Activated naive CD8-positive, alpha-beta T cell (primary cell): Measurements from ENCODE around the gene MGAT5.
A peak's percentile ranks its signal among the peaks of the same experiment; 100 is the strongest.
"Not testable (repeated sequence)": the region's sequence is repeated elsewhere in the genome, so short reads cannot be mapped to it uniquely, and the experiment has no call there.

Experiments
- H3K27ac Mint-ChIP-seq: one replicate; pipeline ENCODE4 v1.8.0; 2021; ENCODE audit warnings: mixed read lengths
- H3K27me3 Mint-ChIP-seq: one replicate; pipeline ENCODE4 v1.8.0; 2021; ENCODE audit warnings: mixed read lengths
- H3K36me3 Mint-ChIP-seq: one replicate; pipeline ENCODE4 v1.8.0; 2021; ENCODE audit warnings: mixed read lengths
- H3K4me1 Mint-ChIP-seq: one replicate; pipeline ENCODE4 v1.8.0; 2021; ENCODE audit warnings: low read depth, mixed read lengths
- H3K4me3 Mint-ChIP-seq: one replicate; pipeline ENCODE4 v1.8.0; 2021; ENCODE audit warnings: mild to moderate bottlenecking, mixed read lengths
- H3K9me3 Mint-ChIP-seq: one replicate; pipeline ENCODE4 v1.8.0; 2021; ENCODE audit warnings: low read depth, mixed read lengths

MGAT5 gene

DNA sequence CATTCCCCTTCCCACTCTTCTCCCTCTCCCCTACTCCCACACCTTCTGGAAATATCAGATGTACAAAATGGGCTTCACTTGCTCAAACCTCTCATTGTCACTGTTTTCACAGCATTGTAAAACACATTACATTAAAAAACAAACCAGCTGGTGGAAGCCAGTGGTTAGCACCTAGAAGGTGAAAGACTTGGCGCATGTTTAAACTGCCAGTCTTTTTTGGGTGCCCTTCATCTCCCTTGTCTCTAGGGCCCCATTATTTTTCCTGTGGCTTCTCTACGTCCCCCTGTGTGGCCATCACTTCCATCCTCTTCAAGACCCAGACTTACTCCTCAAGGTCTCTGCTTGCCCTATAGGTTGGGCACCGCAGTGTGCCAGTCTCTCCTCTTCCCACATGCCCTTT lies 34.9 kb downstream of the MGAT5 start:
- peaks cover 25% of the 10 kb centered on the region for H3K4me1 Mint-ChIP-seq
- peaks cover 5% of the 10 kb centered on the region for H3K36me3 Mint-ChIP-seq
- H3K27me3 Mint-ChIP-seq, result no peaks in the 10 kb centered on the region
- H3K4me3 Mint-ChIP-seq, result no peak overlapping the region
- no peak overlapping the region for H3K27ac Mint-ChIP-seq
- no peaks in the 10 kb centered on the region for H3K9me3 Mint-ChIP-seq

DNA sequence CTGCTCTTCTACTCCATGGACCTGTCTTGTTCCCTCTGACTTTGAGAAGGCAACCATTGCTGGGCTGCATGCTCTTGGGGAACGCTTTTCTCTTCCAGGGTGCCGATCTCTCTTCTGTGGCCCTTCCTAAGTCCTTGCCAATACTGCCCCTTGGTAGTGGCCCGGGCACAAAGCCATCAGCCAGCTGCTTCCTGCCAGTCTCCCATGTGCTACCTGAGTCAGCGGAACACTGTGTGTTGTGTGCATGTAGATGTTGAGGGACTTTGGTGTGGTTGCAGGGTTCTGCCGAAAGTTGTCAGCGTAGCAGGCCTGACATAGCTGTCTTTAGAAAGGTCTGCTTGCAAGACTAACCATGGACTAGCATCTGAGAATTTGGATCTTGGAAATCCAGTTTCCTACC lies 35.4 kb downstream of the MGAT5 start:
- peaks cover 5% of the 10 kb centered on the region for H3K36me3 Mint-ChIP-seq
- H3K27ac Mint-ChIP-seq, result no peak overlapping the region
- peaks cover 27% of the 10 kb centered on the region for H3K4me1 Mint-ChIP-seq
- H3K27me3 Mint-ChIP-seq, result no peaks in the 10 kb centered on the region
- no peaks in the 10 kb centered on the region for H3K9me3 Mint-ChIP-seq
- H3K4me3 Mint-ChIP-seq, result no peak overlapping the region

GRCh38 chr2:134290358-134290757 lies 36.5 kb downstream of the MGAT5 start:
- H3K36me3 Mint-ChIP-seq, result peaks cover 5% of the 10 kb centered on the region
- peaks cover 28% of the 10 kb centered on the region for H3K4me1 Mint-ChIP-seq
- no peak overlapping the region for H3K27ac Mint-ChIP-seq
- no peaks in the 10 kb centered on the region for H3K27me3 Mint-ChIP-seq
- no peaks in the 10 kb centered on the region for H3K9me3 Mint-ChIP-seq
- no peak overlapping the region for H3K4me3 Mint-ChIP-seq

GRCh38 chr2:134292514-134292913 lies 38.6 kb downstream of the MGAT5 start:
- Mint-ChIP-seq H3K27ac (peak overlapping the region; percentile 71), H3K4me3 (no peak overlapping the region)

DNA sequence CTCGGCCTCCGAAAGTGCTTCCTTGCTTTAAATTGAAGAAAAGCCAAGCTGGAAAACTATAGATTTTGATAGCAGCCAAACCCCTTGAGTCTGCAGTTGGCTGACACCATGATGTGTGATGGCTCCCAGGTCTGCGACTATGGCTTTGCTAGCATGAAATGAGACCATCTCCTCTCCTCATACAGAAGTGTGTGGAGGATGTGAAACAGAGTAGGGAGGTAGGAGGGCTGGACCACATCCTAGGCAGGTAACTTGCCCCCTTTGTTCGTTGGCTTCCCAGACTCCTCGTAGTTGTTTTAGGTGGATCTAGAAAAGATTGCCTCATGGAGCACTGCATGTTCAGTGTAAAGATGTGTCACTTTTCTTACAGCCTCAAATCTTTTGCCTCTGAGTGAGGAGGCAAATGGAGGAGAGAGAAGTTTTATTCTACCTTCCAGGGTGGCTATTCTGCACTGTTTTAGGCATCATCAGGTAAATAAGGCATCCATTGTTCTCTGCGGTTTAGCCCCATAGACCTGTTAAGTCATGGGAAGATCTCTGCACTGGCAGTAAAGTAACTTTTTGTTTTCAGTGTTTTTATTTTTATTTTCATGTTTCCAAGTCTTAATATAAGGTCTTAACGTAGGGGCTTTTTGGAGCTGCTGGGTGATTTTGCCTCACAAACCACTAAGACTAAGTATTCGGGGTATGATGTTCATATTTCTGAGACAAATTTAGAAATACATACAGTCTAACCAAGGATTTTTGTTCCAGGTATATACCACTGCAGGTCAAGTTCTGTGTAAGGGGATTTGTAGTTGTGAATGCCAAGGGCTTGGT lies 40.1 kb downstream of the MGAT5 start:
- H3K4me3 Mint-ChIP-seq, result no peak overlapping the region
- H3K27me3 Mint-ChIP-seq, result no peaks in the 10 kb centered on the region
- H3K36me3 Mint-ChIP-seq, result peaks cover 8% of the 10 kb centered on the region
- peaks cover 34% of the 10 kb centered on the region for H3K4me1 Mint-ChIP-seq
- H3K27ac Mint-ChIP-seq, result peak overlapping the region; percentile 58
- H3K9me3 Mint-ChIP-seq, result no peaks in the 10 kb centered on the region

More at GRCh38 chr2:134292514-134292913, 38.6 kb downstream of the MGAT5 start:
- H3K36me3 Mint-ChIP-seq, result peaks cover 5% of the 10 kb centered on the region
- H3K4me1 Mint-ChIP-seq, result peaks cover 34% of the 10 kb centered on the region
- no peaks in the 10 kb centered on the region for H3K9me3 Mint-ChIP-seq
- H3K27me3 Mint-ChIP-seq, result no peaks in the 10 kb centered on the region

- Mint-ChIP-seq H3K4me1 (peaks cover 36% of the 10 kb centered on the region), H3K4me3 (peak overlapping the region; percentile 8), H3K27ac (peak overlapping the region; percentile 16)
- H3K9me3 Mint-ChIP-seq, H3K36me3 Mint-ChIP-seq, H3K27me3 Mint-ChIP-seq: not testable (repeated sequence)
Observed at GRCh38 chr2:134294598-134294997, 40.7 kb downstream of the MGAT5 start.

- no peak overlapping the region for H3K4me3 Mint-ChIP-seq
Observed at GRCh38 chr2:134295441-134295840, 41.6 kb downstream of the MGAT5 start.

DNA sequence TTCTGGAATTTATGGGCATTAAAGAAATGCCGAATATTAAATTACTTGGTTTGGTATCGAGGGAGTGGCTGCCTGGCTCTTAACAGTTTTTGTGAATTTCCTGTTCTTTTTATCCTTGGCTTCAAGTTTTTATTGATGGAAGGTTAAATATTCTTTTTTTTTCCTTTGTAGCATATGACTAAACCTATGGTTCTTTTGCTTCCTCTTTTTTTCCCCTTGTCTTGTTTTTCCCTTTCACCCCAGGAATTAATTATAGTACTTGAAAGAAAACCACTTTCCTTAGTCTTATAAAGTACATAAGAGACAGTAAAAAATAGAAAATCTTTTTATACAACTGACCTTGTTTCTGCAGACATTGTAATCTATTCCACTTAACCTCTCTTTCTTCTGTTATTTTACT lies 42.4 kb downstream of the MGAT5 start:
- Mint-ChIP-seq H3K4me1 (peaks cover 49% of the 10 kb centered on the region), H3K27me3 (no peaks in the 10 kb centered on the region)

More at GRCh38 chr2:134295441-134295840, 41.6 kb downstream of the MGAT5 start:
- no peaks in the 10 kb centered on the region for H3K27me3 Mint-ChIP-seq
- H3K4me1 Mint-ChIP-seq, result peaks cover 40% of the 10 kb centered on the region
- H3K9me3 Mint-ChIP-seq, result no peaks in the 10 kb centered on the region
- H3K36me3 Mint-ChIP-seq, result peaks cover 12% of the 10 kb centered on the region
- H3K27ac Mint-ChIP-seq, result no peak overlapping the region

DNA sequence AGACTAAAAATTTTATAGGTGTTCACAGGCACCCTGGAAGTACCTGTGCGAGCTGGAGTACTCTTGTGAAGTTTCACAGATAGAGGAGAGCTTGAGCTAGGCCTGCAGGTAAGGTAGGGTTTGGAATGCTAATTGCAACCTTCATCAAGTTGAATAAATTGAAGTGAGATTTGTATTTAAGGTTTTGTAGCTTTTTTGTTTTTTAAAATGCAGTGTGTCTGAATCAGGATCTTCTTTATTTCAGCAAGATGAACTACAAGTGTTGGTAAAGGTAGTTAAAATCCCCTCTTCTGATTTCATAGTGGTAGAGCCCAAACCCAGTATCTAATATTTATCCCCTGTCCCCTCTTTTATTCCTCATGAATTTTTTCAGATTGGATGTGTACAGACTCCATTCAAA lies 45.5 kb downstream of the MGAT5 start:
- Mint-ChIP-seq H3K4me1 (peaks cover 59% of the 10 kb centered on the region), H3K36me3 (peaks cover 20% of the 10 kb centered on the region), H3K4me3 (no peak overlapping the region), H3K27me3 (no peaks in the 10 kb centered on the region), H3K9me3 (no peaks in the 10 kb centered on the region), H3K27ac (no peak overlapping the region)

More for the DNA sequence above, 42.4 kb downstream of the MGAT5 start:
- Mint-ChIP-seq H3K9me3 (no peaks in the 10 kb centered on the region), H3K27ac (no peak overlapping the region), H3K4me3 (no peak overlapping the region), H3K36me3 (peaks cover 12% of the 10 kb centered on the region)

DNA sequence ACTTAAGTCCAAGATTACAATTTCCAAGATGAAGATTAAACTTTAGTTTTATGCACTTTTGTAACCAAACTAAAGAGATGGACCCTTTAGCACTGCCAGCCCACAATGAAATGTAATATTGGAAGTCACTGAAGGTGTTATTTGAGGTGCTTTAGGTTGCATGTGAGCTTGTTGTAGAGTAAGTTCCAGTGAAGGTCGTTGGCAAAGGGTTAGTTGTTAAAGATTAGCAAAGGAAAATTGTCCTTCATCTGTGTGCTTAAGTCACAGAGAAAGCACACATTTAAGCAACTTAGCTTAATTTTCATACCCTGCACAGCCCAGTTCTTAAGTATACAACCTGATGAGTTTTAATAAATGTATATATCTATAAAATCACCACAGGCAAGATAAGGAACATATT lies 46.7 kb downstream of the MGAT5 start:
- peaks cover 59% of the 10 kb centered on the region for H3K4me1 Mint-ChIP-seq
- H3K4me3 Mint-ChIP-seq, result no peak overlapping the region
- no peaks in the 10 kb centered on the region for H3K27me3 Mint-ChIP-seq

DNA sequence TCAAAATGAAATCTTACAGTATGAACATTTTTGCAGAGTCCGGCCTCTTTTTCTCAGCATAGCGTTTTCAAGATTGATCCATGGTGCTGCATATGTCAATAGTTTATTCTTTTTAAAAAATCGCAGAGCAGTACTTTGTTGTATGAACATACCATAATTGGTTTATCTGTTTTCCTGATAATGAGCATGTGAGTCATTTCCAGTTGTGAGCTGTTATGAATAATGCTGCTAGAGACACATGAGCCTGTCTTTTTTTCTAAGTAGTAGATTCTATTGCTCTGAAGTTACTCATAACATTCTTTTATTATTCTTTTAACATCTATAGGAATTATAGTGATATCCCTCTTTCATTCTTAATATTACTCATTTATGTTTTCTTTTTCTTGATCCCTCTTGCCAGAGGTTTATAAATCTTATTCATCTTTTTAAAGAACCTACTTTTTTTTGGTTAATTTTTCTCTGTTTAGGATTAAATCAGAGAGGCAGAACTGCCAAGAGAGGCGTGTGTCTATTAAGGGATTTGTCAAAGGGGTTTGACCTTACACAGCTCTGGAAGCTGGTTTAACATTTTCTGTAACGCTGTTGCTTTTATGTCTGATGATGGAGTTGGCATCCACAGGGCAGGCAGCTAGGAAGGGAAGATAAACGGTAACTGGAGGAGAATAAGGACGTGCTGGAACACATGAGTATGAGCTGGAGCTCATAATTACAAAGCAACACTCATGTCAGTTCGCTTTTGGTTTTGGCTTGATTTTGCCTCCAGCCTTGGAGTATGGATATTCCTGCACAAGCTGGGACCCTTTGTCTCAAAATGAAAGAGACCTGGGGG lies 47.4 kb downstream of the MGAT5 start:
- no peaks in the 10 kb centered on the region for H3K9me3 Mint-ChIP-seq
- H3K4me3 Mint-ChIP-seq, result no peak overlapping the region
- H3K36me3 Mint-ChIP-seq, result peaks cover 20% of the 10 kb centered on the region
- H3K4me1 Mint-ChIP-seq, result peaks cover 57% of the 10 kb centered on the region
- peak overlapping the region; percentile 78 for H3K27ac Mint-ChIP-seq
- no peaks in the 10 kb centered on the region for H3K27me3 Mint-ChIP-seq

More for the DNA sequence above, 46.7 kb downstream of the MGAT5 start:
- Mint-ChIP-seq H3K36me3 (peaks cover 20% of the 10 kb centered on the region), H3K9me3 (no peaks in the 10 kb centered on the region), H3K27ac (peak overlapping the region; percentile 78)

DNA sequence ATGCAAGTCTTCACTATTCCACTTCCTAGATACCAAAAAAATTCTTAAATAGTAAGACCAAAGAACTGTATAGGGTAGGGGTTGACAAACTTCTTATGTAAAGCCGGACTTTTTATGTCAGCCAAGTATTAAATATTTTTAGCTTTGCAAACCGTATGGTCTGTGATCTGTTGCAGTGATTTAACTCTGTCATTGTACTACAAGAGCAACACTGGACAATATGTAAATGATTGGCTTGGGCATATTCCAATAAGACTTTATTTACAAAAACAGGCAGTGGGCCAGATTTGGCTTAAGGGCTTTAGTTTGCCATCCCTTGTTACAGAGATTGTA lies 48.0 kb downstream of the MGAT5 start:
- Mint-ChIP-seq H3K4me1 (peaks cover 51% of the 10 kb centered on the region), H3K27ac (no peak overlapping the region), H3K27me3 (no peaks in the 10 kb centered on the region), H3K4me3 (no peak overlapping the region), H3K9me3 (no peaks in the 10 kb centered on the region), H3K36me3 (peaks cover 15% of the 10 kb centered on the region)

- Mint-ChIP-seq H3K4me3 (peak overlapping the region; percentile 8), H3K27me3 (no peaks in the 10 kb centered on the region), H3K27ac (peak overlapping the region; percentile 56), H3K9me3 (peaks cover 3% of the 10 kb centered on the region), H3K4me1 (peaks cover 63% of the 10 kb centered on the region), H3K36me3 (peaks cover 21% of the 10 kb centered on the region)
Observed at GRCh38 chr2:134304394-134305108, 50.7 kb downstream of the MGAT5 start.

- H3K36me3 Mint-ChIP-seq, result peaks cover 18% of the 10 kb centered on the region
- peaks cover 65% of the 10 kb centered on the region for H3K4me1 Mint-ChIP-seq
- peak overlapping the region; percentile 44 for H3K4me3 Mint-ChIP-seq
- peaks cover 3% of the 10 kb centered on the region for H3K9me3 Mint-ChIP-seq
- H3K27me3 Mint-ChIP-seq, result no peaks in the 10 kb centered on the region
- H3K27ac Mint-ChIP-seq, result peak overlapping the region; percentile 56
Observed at GRCh38 chr2:134305109-134305491, 51.2 kb downstream of the MGAT5 start.

- no peak overlapping the region for H3K27ac Mint-ChIP-seq
- H3K27me3 Mint-ChIP-seq, result no peaks in the 10 kb centered on the region
- H3K36me3 Mint-ChIP-seq, result peaks cover 15% of the 10 kb centered on the region
- H3K9me3 Mint-ChIP-seq, result peaks cover 3% of the 10 kb centered on the region
- no peak overlapping the region for H3K4me3 Mint-ChIP-seq
- peaks cover 66% of the 10 kb centered on the region for H3K4me1 Mint-ChIP-seq
Observed at GRCh38 chr2:134306521-134306920, 52.6 kb downstream of the MGAT5 start.
